GM19467 (cell line): Measurements from ENCODE around the gene STOM.

Experiments used
- ATAC-seq: cut with Tn5 transposase; IDR thresholded peaks from one replicate; pipeline ENCODE4 v1.9.1; 2021; ENCODE audit warnings: mild to moderate bottlenecking, moderate library complexity; ENCODE audit not compliant: unreplicated experiment

The STOM gene

GRCh38 chr9:121323449-121324151, 46.5 kb downstream of the STOM start:
- ATAC-seq = no peak

- ATAC-seq = no peak
Observed at GRCh38 chr9:121322737-121323448, 47.2 kb downstream of the STOM start.

DNA sequence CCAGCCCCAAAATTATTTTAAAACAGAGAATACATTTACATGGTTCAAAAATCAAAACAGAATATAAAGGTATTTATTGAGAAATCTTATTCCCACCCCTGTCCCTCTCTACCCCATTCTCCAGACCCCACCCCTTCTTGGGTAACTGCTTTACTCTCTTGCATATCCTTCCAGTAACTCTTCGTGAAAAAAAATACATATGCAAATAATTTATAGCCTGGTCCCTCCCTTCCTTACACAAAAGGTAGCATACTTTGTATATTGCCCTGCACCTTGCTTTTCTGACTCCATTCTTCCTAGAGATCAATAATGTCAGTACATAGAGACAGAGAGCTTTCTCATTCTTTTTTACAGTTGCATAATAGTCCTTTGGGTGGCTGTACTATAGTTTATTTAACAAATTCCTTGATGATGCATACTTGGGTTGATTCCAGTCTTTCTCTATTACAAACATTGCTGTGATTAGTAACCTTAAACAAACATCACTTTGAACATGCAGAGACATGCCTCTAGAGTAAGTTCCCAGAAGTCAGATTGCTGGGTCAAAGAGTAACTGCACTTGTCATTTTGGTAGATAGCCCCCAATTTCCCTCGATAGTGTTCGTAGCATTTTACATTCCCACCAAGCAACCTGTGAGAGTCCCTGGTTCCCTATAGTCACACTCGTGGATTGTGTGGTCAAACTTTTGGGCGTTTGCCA, 47.9 kb downstream of the STOM start:
- no peak for ATAC-seq

- ATAC-seq = no peak
Observed at GRCh38 chr9:121321016-121321503, 49.0 kb downstream of the STOM start.

DNA sequence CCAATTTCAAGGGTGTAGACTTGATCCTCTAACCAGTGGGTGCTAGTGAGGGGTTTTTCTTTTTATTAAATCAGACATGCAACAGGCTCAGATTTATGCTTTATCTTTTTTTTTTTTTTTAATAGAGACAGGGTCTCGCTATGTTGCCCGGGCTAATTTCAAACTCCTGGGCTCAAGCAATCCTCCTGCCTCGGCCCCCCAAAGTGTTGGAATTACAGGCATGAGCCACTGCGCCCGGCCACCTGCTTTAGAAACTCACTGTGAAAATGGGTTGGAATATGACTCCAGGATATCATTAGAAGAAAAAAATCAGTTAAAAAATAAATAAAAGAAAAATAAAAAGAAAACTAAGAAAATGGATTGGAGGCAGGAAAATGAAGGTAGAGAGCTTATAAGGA, 50.7 kb downstream of the STOM start:
- no peak for ATAC-seq

DNA sequence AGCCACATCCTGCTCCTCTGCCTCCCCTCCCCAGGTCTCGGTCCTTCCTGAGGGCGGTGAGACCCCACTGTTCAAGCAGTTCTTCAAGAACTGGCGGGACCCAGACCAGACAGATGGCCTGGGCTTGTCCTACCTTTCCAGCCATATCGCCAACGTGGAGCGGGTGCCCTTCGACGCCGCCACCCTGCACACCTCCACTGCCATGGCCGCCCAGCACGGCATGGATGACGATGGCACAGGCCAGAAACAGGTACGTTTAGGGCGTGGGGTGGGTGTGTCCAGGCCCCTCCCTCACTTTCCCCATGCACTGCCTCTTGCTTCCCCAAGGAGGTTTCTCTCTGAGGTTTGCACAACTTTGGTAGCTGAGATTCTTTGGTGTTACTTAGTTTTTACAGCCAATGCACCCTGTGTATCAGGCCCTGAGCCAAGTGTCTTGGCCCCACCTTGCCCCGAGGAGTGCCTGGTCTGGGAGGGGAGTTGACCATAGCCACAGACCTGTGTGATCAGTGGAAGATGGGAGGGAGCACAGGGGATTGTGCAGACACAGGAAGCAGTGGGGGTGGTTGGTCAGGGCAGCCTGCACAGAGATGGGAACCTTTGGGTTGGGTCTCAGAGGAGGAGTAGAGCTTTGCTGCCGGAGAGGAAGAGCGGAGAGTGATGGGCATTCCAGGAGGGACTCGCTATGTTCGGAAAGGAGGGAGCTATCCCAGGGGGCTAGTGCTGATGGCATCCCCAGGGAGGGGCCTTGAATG, 51.2 kb downstream of the STOM start:
- no peak for ATAC-seq

GRCh38 chr9:121317737-121318630, 52.1 kb downstream of the STOM start:
- ATAC-seq = no peak

GRCh38 chr9:121316852-121317373, 53.1 kb downstream of the STOM start:
- no peak for ATAC-seq

GRCh38 chr9:121316378-121316777, 53.7 kb downstream of the STOM start:
- ATAC-seq = no peak

- ATAC-seq = no peak
Observed at GRCh38 chr9:121313458-121314152, 56.4 kb downstream of the STOM start.

- ATAC-seq = no peak
Observed at GRCh38 chr9:121312169-121312568, 57.9 kb downstream of the STOM start.

- ATAC-seq = no peak
Observed at GRCh38 chr9:121310571-121310970, 59.5 kb downstream of the STOM start.

- ATAC-seq = no peak
Observed at GRCh38 chr9:121309833-121310425, 60.1 kb downstream of the STOM start.

- ATAC-seq = no peak
Observed at GRCh38 chr9:121309171-121309570, 60.9 kb downstream of the STOM start.

DNA sequence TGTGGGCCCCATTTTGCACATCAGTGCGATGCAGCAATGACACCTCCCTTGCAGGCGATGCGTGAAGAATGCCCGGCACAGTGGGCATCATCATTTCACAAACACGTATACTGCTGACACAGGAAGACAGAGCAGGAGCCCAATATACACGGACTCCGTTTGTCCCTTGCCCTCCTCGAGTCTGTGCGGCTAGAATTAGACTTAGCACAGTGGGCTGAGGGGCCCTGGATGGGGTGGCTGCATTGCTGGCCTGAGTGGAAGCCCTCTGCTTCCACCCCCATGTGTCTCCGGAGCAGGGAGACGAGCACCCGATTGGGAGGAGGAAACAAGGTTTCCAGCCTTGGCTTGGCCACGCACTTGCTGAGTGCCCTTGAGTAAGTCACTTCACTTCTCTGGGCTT, 61.3 kb downstream of the STOM start:
- ATAC-seq = no peak

GRCh38 chr9:121307976-121308375, 62.1 kb downstream of the STOM start:
- ATAC-seq = no peak

DNA sequence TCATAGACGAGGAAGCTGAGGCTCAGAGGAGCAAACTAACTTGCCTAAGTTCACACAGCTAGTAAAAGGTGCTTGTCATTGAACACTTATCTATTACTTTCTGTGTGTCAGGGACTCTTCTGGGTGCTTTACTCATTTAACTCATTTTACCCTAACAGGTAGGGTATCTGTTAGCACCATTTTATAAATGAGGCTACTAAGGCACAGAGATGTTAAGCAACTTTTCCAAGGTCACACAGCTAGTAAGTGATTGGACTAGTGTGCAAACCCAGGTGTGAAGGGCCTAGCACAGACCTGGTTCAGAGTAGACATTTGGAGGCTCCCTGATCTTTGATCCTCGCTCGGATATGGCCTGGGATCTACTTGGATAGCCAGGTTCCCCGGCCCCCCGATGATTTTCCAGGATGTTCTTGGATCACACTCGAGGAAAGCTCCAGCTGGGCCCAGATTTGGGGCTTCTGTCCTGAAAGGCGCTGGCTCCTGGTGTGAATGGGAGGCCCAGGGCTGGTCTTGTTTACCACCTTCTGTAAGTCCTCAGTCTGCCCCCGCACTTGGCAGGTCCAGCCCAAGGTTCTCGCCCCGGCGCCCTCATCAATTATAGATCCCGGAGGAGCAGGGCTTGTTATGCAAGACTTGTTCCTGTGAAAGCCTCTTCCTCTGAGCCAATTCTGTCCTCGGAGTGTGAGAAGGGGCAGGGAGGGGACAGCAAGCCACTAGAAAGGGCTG, 64.6 kb downstream of the STOM start:
- no peak for ATAC-seq

DNA sequence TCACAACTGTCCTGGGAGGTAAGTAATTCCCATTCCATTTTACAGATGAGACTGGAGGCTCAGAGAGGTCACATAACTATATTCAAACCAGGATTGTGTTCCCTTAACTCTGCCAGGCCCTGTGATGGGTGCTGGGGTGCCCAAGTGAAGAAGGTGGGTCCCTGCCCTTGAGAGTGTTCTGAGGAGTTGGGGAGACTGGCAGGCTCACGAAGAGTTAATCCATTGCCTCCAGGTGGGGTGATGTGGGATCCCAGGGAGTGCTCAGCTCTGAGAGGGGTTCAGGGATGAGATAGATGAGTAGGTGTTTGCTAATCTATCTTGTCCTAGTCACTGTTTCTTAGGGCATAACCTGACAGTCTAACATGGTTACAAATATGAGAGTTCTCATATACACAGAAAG, 65.3 kb downstream of the STOM start:
- ATAC-seq = no peak
